ENCODE measurements around the gene APBB1. TPM values are rescaled to one million over a fixed set of nuclear protein-coding genes. Genes with fewer than 3 reads are reported as not detected.

Gene APBB1
- total and polyA plus RNA-seq, 9 of the 15 experiments (the other 6 are each of a cell fraction or from before 2014, with no cell fraction given): 0.04 to 0.73 (median 0.40) TPM

- TF ChIP-seq, protein P1, sequence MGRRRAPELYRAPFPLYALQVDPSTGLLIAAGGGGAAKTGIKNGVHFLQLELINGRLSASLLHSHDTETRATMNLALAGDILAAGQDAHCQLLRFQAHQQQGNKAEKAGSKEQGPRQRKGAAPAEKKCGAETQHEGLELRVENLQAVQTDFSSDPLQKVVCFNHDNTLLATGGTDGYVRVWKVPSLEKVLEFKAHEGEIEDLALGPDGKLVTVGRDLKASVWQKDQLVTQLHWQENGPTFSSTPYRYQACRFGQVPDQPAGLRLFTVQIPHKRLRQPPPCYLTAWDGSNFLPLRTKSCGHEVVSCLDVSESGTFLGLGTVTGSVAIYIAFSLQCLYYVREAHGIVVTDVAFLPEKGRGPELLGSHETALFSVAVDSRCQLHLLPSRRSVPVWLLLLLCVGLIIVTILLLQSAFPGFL (CRISPR knock-in tag; IDR thresholded peaks at IDR 0.05): no peak
- TF ChIP-seq RFX5 (IDR thresholded peaks at IDR 0.05; ENCODE audit: low read depth, low read length): no peak
- peak; percentile 100 for TF ChIP-seq EGR1 (conservative IDR thresholded peaks at IDR 0.05)
- TF ChIP-seq ZNF134 (CRISPR knock-in tag; conservative IDR thresholded peaks at IDR 0.05): no peak
- TF ChIP-seq SRSF7 (optimal IDR thresholded peaks at IDR 0.05; ENCODE audit: low read depth, low read length): no peak
- no peak for TF ChIP-seq ZNF280B (CRISPR knock-in tag; IDR thresholded peaks at IDR 0.05)
- no peak for TF ChIP-seq MCM3 (IDR thresholded peaks at IDR 0.05)
- peak in 1 of 2 experiments; percentile 50; a peak in 1 of 4 replicates for TF ChIP-seq SRF (CRISPR knock-in tag; IDR thresholded peaks at IDR 0.05)
- TF ChIP-seq CHD2 (IDR thresholded peaks at IDR 0.05; ENCODE audit: low read depth, low read length): no peak; the same call in 1 of the 2 replicates
- TF ChIP-seq BCL6 (CRISPR knock-in tag; IDR thresholded peaks at IDR 0.05): no peak
- TF ChIP-seq SLC30A9 (CRISPR knock-in tag; IDR thresholded peaks at IDR 0.05): no peak
- no peak for TF ChIP-seq EHMT2 (IDR thresholded peaks at IDR 0.05)
- TF ChIP-seq, protein P2, sequence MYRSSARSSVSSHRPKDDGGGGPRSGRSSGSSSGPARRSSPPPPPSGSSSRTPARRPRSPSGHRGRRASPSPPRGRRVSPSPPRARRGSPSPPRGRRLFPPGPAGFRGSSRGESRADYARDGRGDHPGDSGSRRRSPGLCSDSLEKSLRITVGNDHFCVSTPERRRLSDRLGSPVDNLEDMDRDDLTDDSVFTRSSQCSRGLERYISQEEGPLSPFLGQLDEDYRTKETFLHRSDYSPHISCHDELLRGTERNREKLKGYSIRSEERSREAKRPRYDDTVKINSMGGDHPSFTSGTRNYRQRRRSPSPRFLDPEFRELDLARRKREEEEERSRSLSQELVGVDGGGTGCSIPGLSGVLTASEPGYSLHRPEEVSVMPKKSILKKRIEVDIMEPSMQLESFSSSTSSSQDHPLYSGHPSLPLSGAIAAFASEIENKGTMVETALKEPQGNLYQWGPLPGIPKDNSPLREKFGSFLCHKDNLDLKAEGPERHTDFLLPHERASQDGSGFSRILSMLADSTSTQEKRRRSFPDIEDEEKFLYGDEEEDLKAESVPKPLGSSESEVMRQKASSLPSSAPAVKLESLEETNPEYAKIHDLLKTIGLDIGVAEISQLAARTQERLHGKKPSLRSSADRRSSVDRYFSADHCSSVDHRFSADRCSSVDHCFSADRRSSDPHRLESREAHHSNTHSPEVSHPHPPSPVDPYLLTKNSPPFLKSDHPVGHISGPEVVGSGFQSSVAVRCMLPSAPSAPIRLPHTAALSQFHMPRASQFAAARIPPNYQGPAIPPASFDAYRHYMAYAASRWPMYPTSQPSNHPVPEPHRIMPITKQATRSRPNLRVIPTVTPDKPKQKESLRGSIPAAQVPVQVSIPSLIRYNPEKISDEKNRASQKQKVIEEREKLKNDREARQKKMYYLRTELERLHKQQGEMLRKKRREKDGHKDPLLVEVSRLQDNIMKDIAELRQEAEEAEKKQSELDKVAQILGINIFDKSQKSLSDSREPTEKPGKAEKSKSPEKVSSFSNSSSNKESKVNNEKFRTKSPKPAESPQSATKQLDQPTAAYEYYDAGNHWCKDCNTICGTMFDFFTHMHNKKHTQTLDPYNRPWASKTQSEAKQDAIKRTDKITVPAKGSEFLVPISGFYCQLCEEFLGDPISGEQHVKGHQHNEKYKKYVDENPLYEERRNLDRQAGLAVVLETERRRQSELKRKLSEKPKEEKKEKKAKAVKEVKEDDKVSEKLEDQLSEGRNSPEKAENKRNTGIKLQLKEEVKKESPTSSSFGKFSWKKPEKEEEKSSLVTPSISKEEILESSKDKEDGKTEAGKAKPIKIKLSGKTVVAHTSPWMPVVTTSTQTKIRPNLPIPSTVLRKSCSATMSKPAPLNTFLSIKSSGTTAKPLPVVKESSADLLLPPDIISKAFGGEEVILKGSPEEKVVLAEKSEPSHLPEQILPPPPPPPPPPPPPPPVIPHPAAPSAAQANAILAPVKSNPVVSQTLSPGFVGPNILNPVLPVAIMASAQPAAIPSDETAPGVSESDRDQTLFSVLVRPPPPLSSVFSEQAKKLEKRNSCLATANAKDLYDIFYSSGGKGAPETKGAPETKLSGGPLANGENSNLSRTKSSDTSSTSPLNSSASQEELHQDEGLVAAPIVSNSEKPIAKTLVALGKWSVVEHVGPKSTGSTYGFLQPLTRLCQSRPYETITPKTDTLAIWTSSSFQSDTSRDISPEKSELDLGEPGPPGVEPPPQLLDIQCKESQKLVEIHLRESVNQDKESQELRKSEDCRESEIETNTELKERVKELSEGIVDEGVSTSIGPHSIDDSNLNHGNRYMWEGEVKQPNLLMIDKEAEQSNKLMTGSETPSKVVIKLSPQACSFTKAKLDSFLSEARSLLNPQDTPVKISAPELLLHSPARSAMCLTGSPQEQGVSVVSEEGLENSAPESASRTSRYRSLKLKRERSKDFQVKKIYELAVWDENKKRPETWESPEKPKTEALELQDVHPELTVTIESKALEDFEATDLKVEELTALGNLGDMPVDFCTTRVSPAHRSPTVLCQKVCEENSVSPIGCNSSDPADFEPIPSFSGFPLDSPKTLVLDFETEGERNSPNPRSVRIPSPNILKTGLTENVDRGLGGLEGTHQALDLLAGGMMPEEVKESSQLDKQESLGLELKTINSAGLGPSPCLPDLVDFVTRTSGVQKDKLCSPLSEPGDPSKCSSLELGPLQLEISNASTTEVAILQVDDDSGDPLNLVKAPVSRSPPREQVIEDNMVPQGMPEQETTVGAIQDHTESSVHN (IDR thresholded peaks at IDR 0.05; ENCODE audit: borderline replicate concordance in 1 of 2, low read depth in 1 of 2): peak in 1 of 2 experiments; percentile 37; a peak in 1 of 4 replicates
- TF ChIP-seq ZBTB34 (CRISPR knock-in tag; IDR thresholded peaks at IDR 0.05): no peak
- TF ChIP-seq NFIC (IDR thresholded peaks at IDR 0.05): peak; percentile 88
- no peak for TF ChIP-seq ZNF165 (CRISPR knock-in tag; IDR thresholded peaks at IDR 0.05; ENCODE audit: borderline replicate concordance)
These were observed 28.8 kb downstream of the APBB1 start, which contains the start of gene SMPD1 (continued) for GRCh38 chr11:6389905-6390717.

All from K562 (cell line).